ENCODE measurements around the gene SETMAR.

The SETMAR gene

DNA sequence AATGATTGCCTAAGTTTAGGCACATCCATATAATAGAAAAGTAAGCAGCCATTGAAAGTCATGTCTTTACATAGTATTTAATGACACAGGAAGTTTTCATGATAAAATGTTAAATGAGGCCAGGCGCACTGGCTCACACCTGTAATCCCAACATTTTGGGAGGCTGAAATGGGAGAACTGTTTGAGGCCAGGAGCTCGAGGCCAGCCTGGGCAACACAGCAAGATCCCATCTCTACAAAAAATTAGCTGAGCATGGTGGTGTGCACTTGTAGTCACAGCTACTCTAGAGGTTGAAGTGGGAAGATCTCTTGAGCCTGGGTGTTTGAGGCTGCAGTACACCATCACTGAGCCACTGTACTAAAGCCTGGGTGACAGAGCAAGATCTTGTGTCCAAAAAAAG, 59.4 kb downstream of the SETMAR start:
- no peak overlapping the region for H3K4me3 ChIP-seq (ENCODE audit: severe bottlenecking)
- no peak for DNase-seq (ENCODE audit: low spot score)
- no peaks in the 10 kb centered on the region for H3K36me3 ChIP-seq (ENCODE audit: low read depth)
- H3K27me3 ChIP-seq (ENCODE audit: insufficient read depth, poor library complexity, severe bottlenecking) = no peaks in the 10 kb centered on the region
- TF ChIP-seq, protein P1, sequence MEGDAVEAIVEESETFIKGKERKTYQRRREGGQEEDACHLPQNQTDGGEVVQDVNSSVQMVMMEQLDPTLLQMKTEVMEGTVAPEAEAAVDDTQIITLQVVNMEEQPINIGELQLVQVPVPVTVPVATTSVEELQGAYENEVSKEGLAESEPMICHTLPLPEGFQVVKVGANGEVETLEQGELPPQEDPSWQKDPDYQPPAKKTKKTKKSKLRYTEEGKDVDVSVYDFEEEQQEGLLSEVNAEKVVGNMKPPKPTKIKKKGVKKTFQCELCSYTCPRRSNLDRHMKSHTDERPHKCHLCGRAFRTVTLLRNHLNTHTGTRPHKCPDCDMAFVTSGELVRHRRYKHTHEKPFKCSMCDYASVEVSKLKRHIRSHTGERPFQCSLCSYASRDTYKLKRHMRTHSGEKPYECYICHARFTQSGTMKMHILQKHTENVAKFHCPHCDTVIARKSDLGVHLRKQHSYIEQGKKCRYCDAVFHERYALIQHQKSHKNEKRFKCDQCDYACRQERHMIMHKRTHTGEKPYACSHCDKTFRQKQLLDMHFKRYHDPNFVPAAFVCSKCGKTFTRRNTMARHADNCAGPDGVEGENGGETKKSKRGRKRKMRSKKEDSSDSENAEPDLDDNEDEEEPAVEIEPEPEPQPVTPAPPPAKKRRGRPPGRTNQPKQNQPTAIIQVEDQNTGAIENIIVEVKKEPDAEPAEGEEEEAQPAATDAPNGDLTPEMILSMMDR (IDR thresholded peaks at IDR 0.05; ENCODE audit: poor library complexity, severe bottlenecking) = no peak
- no peaks in the 10 kb centered on the region for H3K9me3 ChIP-seq (ENCODE audit: severe bottlenecking)
- no peaks in the 10 kb centered on the region for H3K4me1 ChIP-seq (ENCODE audit: insufficient read depth, poor library complexity, severe bottlenecking)
- no peak for ATAC-seq (ENCODE audit: low read depth)
- no peak overlapping the region for H3K27ac ChIP-seq (ENCODE audit: poor library complexity, severe bottlenecking)
